ENCODE measurements around the gene RSBN1L. TPM values are rescaled to one million over a fixed set of nuclear protein-coding genes. Genes with fewer than 3 reads are reported as not detected.

The RSBN1L gene
- total and polyA plus RNA-seq, 2 of the 8 experiments (the other 6 are each of a cell fraction or from before 2014, with no cell fraction given) = 4.1 to 22.1 TPM

DNA sequence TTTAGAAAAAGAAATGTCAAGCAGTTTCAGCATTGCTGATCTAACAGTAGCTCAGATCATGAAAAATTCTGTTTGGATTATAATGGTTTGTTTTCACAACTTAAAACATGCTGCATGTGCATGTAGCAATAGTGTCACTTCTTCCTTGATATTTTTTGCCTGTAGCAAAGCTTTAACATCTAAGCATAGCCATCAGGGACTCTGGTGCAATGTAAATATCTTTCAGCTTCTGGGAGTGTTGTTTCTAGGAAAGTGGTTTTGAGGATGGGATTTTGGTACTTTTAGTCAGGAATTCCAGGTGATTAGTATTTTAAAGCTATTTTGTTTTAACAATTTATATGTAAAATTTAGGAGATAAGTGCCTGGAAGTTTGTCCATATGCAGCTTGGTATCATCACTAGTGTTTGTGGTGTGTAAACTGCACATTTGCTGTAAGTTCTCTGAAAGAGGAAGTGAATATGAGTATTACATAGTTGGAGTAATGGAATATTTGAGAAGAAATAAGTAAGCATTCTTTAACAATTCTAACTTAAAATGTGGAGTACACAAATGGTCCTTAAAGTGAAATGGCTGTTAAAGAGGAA lies 1.9 kb downstream of the RSBN1L start:
- ChIA-PET POLR2A (ENCODE audit: partially characterized antibody) (interaction anchor here (0.8 to 1.2 kb wide), 4 partner anchors 9 to 39 kb away, joined by 3 to 4 read pairs (median 4); no protein-coding TSS in a partner anchor), CTCF (ENCODE audit: partially characterized antibody) (interaction anchor here (0.6 to 2.4 kb wide), 8 partner anchors 13 to 62 kb away, joined by 3 to 7 read pairs (median 6); no protein-coding TSS in a partner anchor)
- no peak overlapping the region for H3K4ac ChIP-seq (replicated peaks; ENCODE audit: insufficient read length, low read depth, low read length)
- H3K4me3 ChIP-seq (ENCODE audit: extremely low read depth in 1 of 4, insufficient read depth in 2 of 4, low read depth in 3 of 4, low read length in 4 of 4) = peak overlapping the region; percentile 1 to 96 (median 92); a peak in 6 of 8 replicates
- no peak overlapping the region for H2AFZ ChIP-seq (ENCODE audit: low read length)
- no peak for TF ChIP-seq EGR1 (IDR thresholded peaks at IDR 0.05; ENCODE audit: borderline replicate concordance, low read depth, low read length)
- TF ChIP-seq TAF1 (IDR thresholded peaks at IDR 0.05; ENCODE audit: low read depth, low read length) = no peak
- TF ChIP-seq SIRT6 (IDR thresholded peaks at IDR 0.05; ENCODE audit: low read length) = no peak
- TF ChIP-seq RBBP5 (IDR thresholded peaks at IDR 0.05; ENCODE audit: borderline replicate concordance, low read depth, low read length) = no peak
- TF ChIP-seq CREB1 (IDR thresholded peaks at IDR 0.05) = no peak
- no peak for TF ChIP-seq RFX5 (IDR thresholded peaks at IDR 0.05; ENCODE audit: borderline replicate concordance, low read depth, low read length)
- TF ChIP-seq GTF2F1 (IDR thresholded peaks at IDR 0.05; ENCODE audit: borderline replicate concordance, low read depth, low read length) = no peak
- no peak overlapping the region for H4K8ac ChIP-seq (ENCODE audit: extremely low read depth, insufficient read depth, low read length)
- H3K56ac ChIP-seq (replicated peaks; ENCODE audit: insufficient read length, low read depth, low read length) = no peak overlapping the region
- no peaks in the 10 kb centered on the region for H3K9me3 ChIP-seq (ENCODE audit: insufficient read depth in 2 of 2, low read depth in 1 of 2, low read length in 1 of 2)
- H3K23me2 ChIP-seq (ENCODE audit: low read depth, low read length) = peaks cover 5% of the 10 kb centered on the region; the same call in 1 of the 2 replicates
- H2BK20ac ChIP-seq (ENCODE audit: low read length) = no peak overlapping the region
- H3K18ac ChIP-seq (ENCODE audit: extremely low read depth, low read length) = no peak overlapping the region
- no peak overlapping the region for H2BK5ac ChIP-seq (ENCODE audit: low read depth, low read length)
- H4K91ac ChIP-seq (replicated peaks; ENCODE audit: insufficient read length, low read length) = no peak overlapping the region
- H3K4me1 ChIP-seq (replicated peaks in 1 of 4; ENCODE audit: control insufficient read depth in 3 of 4, insufficient read depth in 4 of 4, low read length in 3 of 4) = peaks cover 0 to 3% (median 1%) of the 10 kb centered on the region in 4 experiments; a peak in 1 of 7 replicates
- H3K79me1 ChIP-seq (ENCODE audit: low read depth, low read length) = peaks cover 12% of the 10 kb centered on the region
- FAIRE-seq = no peak
- H3K23ac ChIP-seq (ENCODE audit: insufficient read length) = no peak overlapping the region
- H3K14ac ChIP-seq (ENCODE audit: insufficient read length) = no peak overlapping the region
- no peak overlapping the region for H2BK12ac ChIP-seq (ENCODE audit: low read depth, low read length)
- H3K27ac ChIP-seq (ENCODE audit: low read depth, low read length) = no peak overlapping the region
- no peak for DNase-seq (ENCODE audit: low read depth in 1 of 2, low spot score in 2 of 2)
- H2BK15ac ChIP-seq (ENCODE audit: low read length) = no peak overlapping the region
- H3K27me3 ChIP-seq (replicated peaks in 1 of 4; ENCODE audit: control insufficient read depth in 3 of 4, extremely low read depth in 1 of 4, insufficient read depth in 3 of 4, low read length in 3 of 4) = no peaks in the 10 kb centered on the region
- H4K20me1 ChIP-seq (replicated peaks in 1 of 2; ENCODE audit: control insufficient read depth in 1 of 2, insufficient read depth in 2 of 2, low read length in 2 of 2) = peaks cover 8 to 20% of the 10 kb centered on the region in 2 experiments
- peaks cover 0 to 89% of the 10 kb centered on the region in 2 experiments; a peak in 3 of 4 replicates for H3K79me2 ChIP-seq (ENCODE audit: control insufficient read depth in 1 of 2, insufficient read depth in 2 of 2, low read length in 2 of 2)
- no peak overlapping the region for H4K5ac ChIP-seq (ENCODE audit: insufficient read length, low read depth, low read length)
- no peak overlapping the region for H2BK120ac ChIP-seq (replicated peaks; ENCODE audit: low read depth, low read length)
- H3K36me3 ChIP-seq (ENCODE audit: control insufficient read depth in 2 of 4, insufficient read depth in 4 of 4, low read length in 3 of 4) = peaks cover 0 to 2% (median 0%) of the 10 kb centered on the region in 4 experiments; a peak in 2 of 8 replicates
- H3K9ac ChIP-seq (replicated peaks in 1 of 4; ENCODE audit: extremely low read depth in 1 of 4, low read depth in 3 of 4, low read length in 3 of 4) = no peak overlapping the region
- no peak overlapping the region for H2AK5ac ChIP-seq (ENCODE audit: low read depth, low read length)
- H3K4me2 ChIP-seq (ENCODE audit: insufficient read depth in 1 of 2, low read depth in 2 of 2, low read length in 2 of 2) = peak overlapping the region; percentile 90 to 93

All from H1 (cell line).